IgD-negative memory B cell (primary cell): ENCODE measurements around the gene RARRES2. TPM values are rescaled to one million over a fixed set of nuclear protein-coding genes. Genes with fewer than 3 reads are reported as not detected.

Experiments used
- H3K27ac Mint-ChIP-seq, 3 donors: one replicate each; pipeline ENCODE4 v1.8.0; 2020 to 2022; ENCODE audit warnings: mild to moderate bottlenecking in 3 of 3, mixed read lengths in 3 of 3, moderate library complexity in 1 of 3
- H3K27me3 Mint-ChIP-seq: one replicate; pipeline ENCODE4 v1.8.0; 2021; ENCODE audit warnings: mixed read lengths
- H3K36me3 Mint-ChIP-seq: one replicate; pipeline ENCODE4 v1.8.0; 2020; ENCODE audit warnings: mild to moderate bottlenecking, mixed read lengths
- H3K4me1 Mint-ChIP-seq, 3 donors: one replicate each; pipeline ENCODE4 v1.8.0; 2020 to 2022; ENCODE audit warnings: mixed read lengths in 3 of 3, mild to moderate bottlenecking in 1 of 3
- H3K4me3 Mint-ChIP-seq, 4 donors: one replicate each; pipeline ENCODE4 v1.8.0; 2020 to 2022; ENCODE audit warnings: mild to moderate bottlenecking in 4 of 4, mixed read lengths in 4 of 4, moderate library complexity in 3 of 4
- H3K9me3 Mint-ChIP-seq, 3 donors: one replicate each; pipeline ENCODE4 v1.8.0; 2020 to 2021; ENCODE audit warnings: mixed read lengths in 3 of 3, mild to moderate bottlenecking in 1 of 3
- polyA plus RNA-seq: library from polyadenylated mRNA; unstranded; fragments of 300-500 nt; fragmentation: Illumina TruSeq; gene quantifications from one replicate; pipeline ENCODE4 v1.2.3, GENCODE V29; 2021

The RARRES2 gene
- polyA plus RNA-seq, 1 donor from 2014 or later, result not detected

- Mint-ChIP-seq H3K36me3 (peaks cover 7% of the 10 kb centered on the region), H3K4me1 (peaks cover 0 to 4% (median 4%) of the 10 kb centered on the region in 3 donors), H3K9me3 (peaks cover 0 to 4% (median 3%) of the 10 kb centered on the region in 3 donors), H3K4me3 (no peak overlapping the region), H3K27ac (no peak overlapping the region), H3K27me3 (peaks cover 21% of the 10 kb centered on the region)
Observed at GRCh38 chr7:150342121-150342408, 636 bp upstream of the RARRES2 start.

GRCh38 chr7:150340875-150341262 is 560 bp downstream of the RARRES2 start:
- H3K4me1 Mint-ChIP-seq, result peaks cover 3 to 4% (median 4%) of the 10 kb centered on the region in 3 donors
- H3K27ac Mint-ChIP-seq, result no peak overlapping the region
- no peak overlapping the region for H3K4me3 Mint-ChIP-seq
- H3K9me3 Mint-ChIP-seq, result peaks cover 0 to 4% (median 3%) of the 10 kb centered on the region in 3 donors
- peaks cover 21% of the 10 kb centered on the region for H3K27me3 Mint-ChIP-seq
- peaks cover 9% of the 10 kb centered on the region for H3K36me3 Mint-ChIP-seq

GRCh38 chr7:150340024-150340749 is 1.2 kb downstream of the RARRES2 start:
- peaks cover 0 to 4% (median 3%) of the 10 kb centered on the region in 3 donors for H3K9me3 Mint-ChIP-seq

GRCh38 chr7:150339409-150339809 is 2.0 kb downstream of the RARRES2 start:
- H3K4me3 Mint-ChIP-seq, result no peak overlapping the region
- no peak overlapping the region for H3K27ac Mint-ChIP-seq
- H3K27me3 Mint-ChIP-seq, result peaks cover 21% of the 10 kb centered on the region
- H3K36me3 Mint-ChIP-seq, result peaks cover 9% of the 10 kb centered on the region
- peaks cover 0 to 4% (median 1%) of the 10 kb centered on the region in 3 donors for H3K9me3 Mint-ChIP-seq
- peaks cover 3 to 4% (median 4%) of the 10 kb centered on the region in 3 donors for H3K4me1 Mint-ChIP-seq

More at GRCh38 chr7:150340024-150340749, 1.2 kb downstream of the RARRES2 start:
- Mint-ChIP-seq H3K4me1 (peaks cover 3 to 4% (median 4%) of the 10 kb centered on the region in 3 donors), H3K27me3 (peaks cover 21% of the 10 kb centered on the region), H3K4me3 (no peak overlapping the region), H3K36me3 (peaks cover 9% of the 10 kb centered on the region), H3K27ac (no peak overlapping the region)

GRCh38 chr7:150338166-150338829 is 3.1 kb downstream of the RARRES2 start:
- Mint-ChIP-seq H3K27ac (no peak overlapping the region), H3K9me3 (no peaks in the 10 kb centered on the region), H3K27me3 (peaks cover 19% of the 10 kb centered on the region), H3K4me1 (peaks cover 3 to 4% (median 4%) of the 10 kb centered on the region in 3 donors), H3K4me3 (no peak overlapping the region), H3K36me3 (peaks cover 8% of the 10 kb centered on the region)

GRCh38 chr7:150337659-150338081 is 3.8 kb downstream of the RARRES2 start:
- Mint-ChIP-seq H3K27ac (no peak overlapping the region), H3K36me3 (peaks cover 6% of the 10 kb centered on the region), H3K4me3 (no peak overlapping the region), H3K9me3 (no peaks in the 10 kb centered on the region), H3K27me3 (peaks cover 19% of the 10 kb centered on the region), H3K4me1 (peaks cover 3 to 4% (median 4%) of the 10 kb centered on the region in 3 donors)

- peaks cover 3 to 4% (median 4%) of the 10 kb centered on the region in 3 donors for H3K4me1 Mint-ChIP-seq
- H3K27me3 Mint-ChIP-seq, result peaks cover 17% of the 10 kb centered on the region
- H3K36me3 Mint-ChIP-seq, result peaks cover 6% of the 10 kb centered on the region
- H3K4me3 Mint-ChIP-seq, result no peak overlapping the region
- no peaks in the 10 kb centered on the region for H3K9me3 Mint-ChIP-seq
- H3K27ac Mint-ChIP-seq, result no peak overlapping the region
Observed at GRCh38 chr7:150337179-150337578, 4.2 kb downstream of the RARRES2 start.

GRCh38 chr7:150336746-150337145 is 4.7 kb downstream of the RARRES2 start:
- H3K4me1 Mint-ChIP-seq, result peaks cover 3 to 4% (median 4%) of the 10 kb centered on the region in 3 donors
- H3K36me3 Mint-ChIP-seq, result peaks cover 6% of the 10 kb centered on the region
- peaks cover 12% of the 10 kb centered on the region for H3K27me3 Mint-ChIP-seq
- no peak overlapping the region for H3K4me3 Mint-ChIP-seq
- H3K9me3 Mint-ChIP-seq, result no peaks in the 10 kb centered on the region
- H3K27ac Mint-ChIP-seq, result no peak overlapping the region

- H3K4me3 Mint-ChIP-seq, result no peak overlapping the region
- H3K36me3 Mint-ChIP-seq, result peaks cover 8% of the 10 kb centered on the region
- peaks cover 3 to 4% (median 4%) of the 10 kb centered on the region in 3 donors for H3K4me1 Mint-ChIP-seq
- H3K27me3 Mint-ChIP-seq, result peaks cover 11% of the 10 kb centered on the region
- H3K9me3 Mint-ChIP-seq, result no peaks in the 10 kb centered on the region
- H3K27ac Mint-ChIP-seq, result no peak overlapping the region
Observed at GRCh38 chr7:150335774-150336112, 5.7 kb downstream of the RARRES2 start.

GRCh38 chr7:150335108-150335773 is 6.2 kb downstream of the RARRES2 start:
- Mint-ChIP-seq H3K4me1 (peaks cover 3% of the 10 kb centered on the region in 3 donors), H3K9me3 (no peaks in the 10 kb centered on the region), H3K4me3 (no peak overlapping the region), H3K27me3 (peaks cover 10% of the 10 kb centered on the region), H3K36me3 (peaks cover 8% of the 10 kb centered on the region), H3K27ac (peak overlapping the region in 1 of 3 donors; percentile 54)

GRCh38 chr7:150334108-150334507 is 7.3 kb downstream of the RARRES2 start:
- Mint-ChIP-seq H3K4me1 (peaks cover 0 to 3% (median 0%) of the 10 kb centered on the region in 3 donors), H3K4me3 (no peak overlapping the region), H3K9me3 (no peaks in the 10 kb centered on the region), H3K36me3 (peaks cover 8% of the 10 kb centered on the region), H3K27me3 (peaks cover 1% of the 10 kb centered on the region), H3K27ac (no peak overlapping the region)

GRCh38 chr7:150333659-150334058 is 7.8 kb downstream of the RARRES2 start:
- Mint-ChIP-seq H3K27me3 (peaks cover 1% of the 10 kb centered on the region), H3K9me3 (no peaks in the 10 kb centered on the region), H3K27ac (no peak overlapping the region), H3K4me3 (no peak overlapping the region), H3K36me3 (peaks cover 8% of the 10 kb centered on the region), H3K4me1 (peaks cover 0 to 3% (median 0%) of the 10 kb centered on the region in 3 donors)

GRCh38 chr7:150332852-150333635 is 8.4 kb downstream of the RARRES2 start:
- Mint-ChIP-seq H3K4me3 (no peak overlapping the region), H3K27me3 (peaks cover 1% of the 10 kb centered on the region), H3K27ac (no peak overlapping the region), H3K9me3 (no peaks in the 10 kb centered on the region), H3K36me3 (peaks cover 8% of the 10 kb centered on the region), H3K4me1 (peaks cover 0 to 3% (median under 1%) of the 10 kb centered on the region in 3 donors)

- Mint-ChIP-seq H3K9me3 (no peaks in the 10 kb centered on the region), H3K27me3 (no peaks in the 10 kb centered on the region), H3K4me3 (no peak overlapping the region), H3K27ac (no peak overlapping the region), H3K4me1 (peaks cover 0 to 3% (median 0%) of the 10 kb centered on the region in 3 donors), H3K36me3 (peaks cover 16% of the 10 kb centered on the region)
Observed at GRCh38 chr7:150330211-150330885, 11.1 kb downstream of the RARRES2 start.
